Thymus (tissue), 11 donors: ENCODE results near the gene NPM3. TPM values are rescaled to one million over a fixed set of nuclear protein-coding genes. Genes with fewer than 3 reads are reported as not detected.

ENCODE experiments used
- DNase-seq, 9 donors: peaks; one replicate each; pipeline ENCODE4 v3.0.0-alpha.2; 2013; ENCODE audit warnings: low spot score in 9 of 9, low read depth in 6 of 9, missing footprints in 1 of 9
- H3K27ac ChIP-seq, 2 donors: one replicate each; pipeline ENCODE4 v1.5.1; 2013; ENCODE audit warnings: control low read depth in 1 of 2, low read depth in 1 of 2, low read length in 1 of 2, mild to moderate bottlenecking in 1 of 2, moderate library complexity in 1 of 2
- H3K27me3 ChIP-seq, 2 donors: one replicate each; pipeline ENCODE4 v1.5.1; 2013; ENCODE audit warnings: low read length in 1 of 2; ENCODE audit not compliant: control insufficient read depth in 2 of 2, insufficient read depth in 1 of 2
- H3K36me3 ChIP-seq, 2 donors: one replicate each; pipeline ENCODE4 v1.5.1; 2013; ENCODE audit warnings: low read length in 1 of 2, mild to moderate bottlenecking in 1 of 2, moderate library complexity in 1 of 2; ENCODE audit not compliant: control insufficient read depth in 2 of 2, insufficient read depth in 2 of 2
- H3K4me1 ChIP-seq, 2 donors: one replicate each; pipeline ENCODE4 v1.5.1; 2013; ENCODE audit warnings: low read length in 2 of 2; ENCODE audit not compliant: control insufficient read depth in 2 of 2, insufficient read depth in 2 of 2
- H3K4me3 ChIP-seq, 2 donors: one replicate each; pipeline ENCODE4 v1.5.1; 2013; ENCODE audit warnings: low read length in 2 of 2, control low read depth in 1 of 2, mild to moderate bottlenecking in 1 of 2
- H3K9me3 ChIP-seq, 2 donors: one replicate each; pipeline ENCODE4 v1.5.1; 2013; ENCODE audit warnings: low read length in 1 of 2, mild to moderate bottlenecking in 1 of 2; ENCODE audit not compliant: control insufficient read depth in 2 of 2, insufficient read depth in 1 of 2
- WGBS: extraction: QIAGEN DNeasy Blood & Tissue Kit; methylation state at CpG from one replicate; pipeline ENCODE4 v1.1.7; 2013; 5-methylcytosine and 5-hydroxymethylcytosine counted together
- polyA plus RNA-seq: library from polyadenylated mRNA; stranded (reverse); fragments of 200-250 nt; gene quantifications from one replicate; pipeline ENCODE4 v1.2.3, GENCODE V29; 2013
- total RNA-seq: library from RNA; stranded (reverse); fragments of 120-200 nt; gene quantifications from one replicate; pipeline ENCODE4 v1.2.4, GENCODE V29; 2013
- donor health status: healthy.

NPM3 gene
- total and polyA plus RNA-seq, 2 donors, result 30.6 to 50.6 TPM

DNA sequence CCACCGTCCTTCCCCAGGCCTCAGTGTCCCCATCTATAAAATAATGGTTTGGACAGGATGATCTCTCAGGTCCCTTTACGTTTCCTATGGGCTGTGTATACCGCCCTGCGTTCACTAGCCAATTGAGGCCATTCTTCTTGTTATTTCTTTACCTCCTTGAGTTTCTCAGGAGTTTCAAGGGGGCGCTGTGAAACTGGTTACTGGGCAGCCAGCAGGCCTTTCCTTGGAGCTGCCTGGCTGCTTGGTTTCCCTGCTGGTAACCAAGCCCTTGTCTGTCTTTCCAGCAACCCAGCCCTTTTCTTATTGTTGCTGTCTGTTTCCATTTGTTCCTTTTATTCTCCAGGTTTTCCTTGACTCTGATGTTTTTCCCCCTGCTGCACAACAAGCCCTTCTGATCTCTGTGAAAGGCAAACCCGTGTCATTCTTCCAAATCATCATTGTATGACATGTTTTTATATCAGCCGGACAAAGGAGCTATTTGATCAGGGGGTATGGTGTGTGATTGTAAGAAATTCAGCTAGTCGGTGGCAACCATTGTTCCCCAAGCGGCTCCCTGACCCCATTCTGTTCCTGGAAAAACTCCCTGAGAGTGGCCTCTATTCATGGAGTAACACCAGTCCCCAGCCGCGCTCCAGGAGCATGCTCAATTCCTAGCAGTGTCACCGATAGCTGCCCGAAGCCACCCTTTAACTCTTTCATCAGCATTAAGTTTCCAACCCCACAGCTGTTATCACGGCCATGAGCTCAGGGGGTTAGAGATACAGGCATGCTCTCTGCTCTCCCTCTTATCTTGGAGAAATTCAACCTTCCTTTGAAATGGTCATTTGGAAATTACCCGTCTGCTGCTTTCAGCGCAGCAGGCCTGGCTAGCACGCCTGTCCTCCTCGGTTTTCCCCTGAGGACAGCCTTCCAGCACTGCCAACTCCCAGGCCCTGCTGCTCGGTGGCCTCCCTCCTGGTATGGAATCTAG lies 33.9 kb downstream of the NPM3 start:
- H3K4me3 ChIP-seq, result no peak overlapping the region
- no peaks in the 10 kb centered on the region for H3K9me3 ChIP-seq
- 89% methylated on average over 19 of the region's 19 CpGs for WGBS
- peaks cover 0 to 21% of the 10 kb centered on the region in 2 donors for H3K27me3 ChIP-seq
- no peak overlapping the region for H3K27ac ChIP-seq
- no peaks in the 10 kb centered on the region for H3K4me1 ChIP-seq
- H3K36me3 ChIP-seq, result no peaks in the 10 kb centered on the region
- DNase-seq, result no peak

DNA sequence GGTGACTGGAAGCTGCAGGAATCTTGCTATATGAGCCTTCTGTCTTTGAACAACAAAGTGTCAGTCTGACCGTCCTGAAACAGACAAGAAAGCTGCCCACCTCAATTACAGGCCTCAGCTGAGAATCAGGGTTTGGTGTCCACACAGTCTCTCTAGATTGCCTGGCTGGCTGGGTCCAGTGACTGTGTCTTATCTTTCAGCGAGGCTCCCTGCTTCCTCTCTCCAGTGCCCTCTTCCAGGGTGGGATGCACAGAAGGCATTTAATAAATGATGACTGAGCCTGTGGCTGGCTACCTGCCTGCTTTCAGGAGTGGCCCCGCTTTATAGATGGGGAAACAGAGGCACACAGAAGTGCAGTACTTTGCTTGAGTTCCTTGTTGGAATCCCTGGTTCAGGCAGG lies 34.8 kb downstream of the NPM3 start:
- 94% methylated on average over 3 of the region's 3 CpGs for WGBS
- H3K27me3 ChIP-seq, result peaks cover 0 to 17% of the 10 kb centered on the region in 2 donors
- no peak overlapping the region for H3K27ac ChIP-seq

DNA sequence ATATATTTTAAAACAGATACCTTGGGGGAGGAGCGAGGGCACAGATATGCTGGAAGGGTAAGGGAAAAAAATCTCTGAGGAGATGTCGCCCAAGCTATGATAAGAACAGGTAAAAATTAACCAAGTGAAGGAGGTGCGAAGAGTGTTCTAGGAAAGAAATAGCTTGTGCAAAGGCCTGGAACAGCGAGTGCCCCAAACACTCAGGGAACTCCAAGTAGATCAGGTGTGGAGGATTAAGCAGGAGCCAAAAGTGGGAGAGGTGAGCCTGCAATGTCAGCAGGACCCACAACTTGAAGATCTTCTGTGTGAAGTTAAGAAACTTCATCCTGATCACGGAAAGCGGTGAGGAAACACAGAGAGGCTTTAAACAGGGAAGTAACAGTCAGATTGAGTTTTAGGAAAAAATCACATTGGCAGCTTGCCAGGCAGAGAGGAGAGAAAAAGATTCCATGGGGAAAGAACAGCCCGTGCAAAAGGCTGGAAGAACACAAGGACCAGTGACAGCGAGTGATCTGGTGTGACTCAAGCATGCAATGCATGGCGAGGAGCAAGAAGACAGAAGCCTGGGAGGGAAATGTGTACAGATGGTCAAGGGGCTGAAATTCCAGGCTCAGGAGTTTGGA lies 38.1 kb downstream of the NPM3 start:
- DNase-seq, result no peak
- WGBS, result 83% methylated on average over 9 of the region's 9 CpGs

More for the DNA sequence above, 34.8 kb downstream of the NPM3 start:
- DNase-seq, result no peak
- Histone ChIP-seq H3K9me3 (no peaks in the 10 kb centered on the region), H3K36me3 (no peaks in the 10 kb centered on the region), H3K4me1 (no peaks in the 10 kb centered on the region), H3K4me3 (no peak overlapping the region)

DNA sequence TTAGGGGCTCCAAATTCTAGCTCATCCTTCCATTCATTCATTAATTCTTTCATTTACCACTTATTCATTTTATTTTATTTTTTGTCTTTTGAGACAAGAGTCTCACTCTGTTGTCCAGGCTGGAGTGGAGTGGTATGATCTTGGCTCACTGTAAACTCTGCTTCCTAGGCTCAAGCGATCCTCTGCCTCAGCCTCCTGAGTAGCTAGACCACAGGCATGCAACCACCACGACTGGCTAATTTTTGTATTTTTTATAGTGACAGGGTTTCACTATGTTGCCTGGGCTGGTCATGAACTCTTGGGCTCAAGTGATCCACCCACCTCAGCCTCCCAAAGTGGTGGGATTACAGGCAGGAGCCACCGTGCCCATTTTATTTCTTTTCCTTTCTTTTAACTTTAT lies 39.0 kb downstream of the NPM3 start:
- Histone ChIP-seq H3K27ac (no peak overlapping the region), H3K4me3 (no peak overlapping the region), H3K36me3 (no peaks in the 10 kb centered on the region), H3K4me1 (no peaks in the 10 kb centered on the region), H3K9me3 (no peaks in the 10 kb centered on the region), H3K27me3 (peaks cover 2 to 18% of the 10 kb centered on the region in 2 donors)
- no peak for DNase-seq
- WGBS, result 92% methylated on average over 3 of the region's 3 CpGs

More for the DNA sequence above, 38.1 kb downstream of the NPM3 start:
- Histone ChIP-seq H3K9me3 (no peaks in the 10 kb centered on the region), H3K27me3 (peaks cover 2 to 21% of the 10 kb centered on the region in 2 donors), H3K4me1 (no peaks in the 10 kb centered on the region), H3K36me3 (no peaks in the 10 kb centered on the region), H3K4me3 (no peak overlapping the region), H3K27ac (no peak overlapping the region)

DNA sequence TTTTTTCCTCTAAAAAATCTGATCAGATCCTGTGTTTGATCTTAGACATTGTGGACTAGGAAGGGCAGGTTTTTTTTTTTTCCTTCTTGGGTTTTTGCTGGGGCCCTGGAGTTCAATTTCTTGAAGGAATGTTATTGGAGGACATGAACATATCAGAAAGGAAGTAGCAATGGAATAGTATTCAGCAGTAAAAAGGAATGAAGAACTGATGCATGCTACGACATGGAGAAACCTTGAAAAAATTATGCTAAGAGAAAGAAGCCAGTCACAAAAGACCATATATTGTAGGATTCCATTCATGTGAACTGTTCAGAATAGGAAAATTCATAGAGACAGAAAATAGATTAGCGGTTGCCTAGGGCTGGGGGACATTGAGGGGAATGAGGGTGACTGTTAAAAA lies 41.3 kb downstream of the NPM3 start:
- no peak overlapping the region for H3K4me3 ChIP-seq
- no peak overlapping the region for H3K27ac ChIP-seq
- no peaks in the 10 kb centered on the region for H3K9me3 ChIP-seq
- no peaks in the 10 kb centered on the region for H3K36me3 ChIP-seq
- peaks cover 2 to 16% of the 10 kb centered on the region in 2 donors for H3K27me3 ChIP-seq
- H3K4me1 ChIP-seq, result no peaks in the 10 kb centered on the region
- WGBS, result 48% methylated on average over 2 of the region's 2 CpGs
- DNase-seq, result no peak

DNA sequence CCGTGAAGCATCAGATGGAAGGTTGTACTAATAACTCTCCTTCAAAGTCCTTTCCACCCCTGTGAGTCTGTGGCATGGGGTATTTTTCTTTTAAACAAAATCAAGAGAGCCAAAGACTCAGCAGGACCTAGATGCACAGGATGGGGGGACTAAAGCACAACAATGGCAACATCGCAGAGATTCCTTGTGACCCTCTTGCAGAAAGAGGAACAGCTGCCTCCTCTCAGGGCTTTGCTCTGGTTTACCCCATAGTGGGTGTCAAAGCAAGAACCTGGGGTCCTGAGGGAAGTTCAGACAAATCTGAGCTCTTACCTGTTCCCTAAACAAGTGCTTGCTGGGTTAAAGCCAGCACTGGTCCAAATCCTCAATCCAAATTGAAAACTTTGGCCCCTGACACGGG lies 46.6 kb downstream of the NPM3 start:
- DNase-seq, result no peak
- peaks cover 2 to 19% of the 10 kb centered on the region in 2 donors for H3K27me3 ChIP-seq
- 78% methylated on average over 3 of the region's 3 CpGs for WGBS

DNA sequence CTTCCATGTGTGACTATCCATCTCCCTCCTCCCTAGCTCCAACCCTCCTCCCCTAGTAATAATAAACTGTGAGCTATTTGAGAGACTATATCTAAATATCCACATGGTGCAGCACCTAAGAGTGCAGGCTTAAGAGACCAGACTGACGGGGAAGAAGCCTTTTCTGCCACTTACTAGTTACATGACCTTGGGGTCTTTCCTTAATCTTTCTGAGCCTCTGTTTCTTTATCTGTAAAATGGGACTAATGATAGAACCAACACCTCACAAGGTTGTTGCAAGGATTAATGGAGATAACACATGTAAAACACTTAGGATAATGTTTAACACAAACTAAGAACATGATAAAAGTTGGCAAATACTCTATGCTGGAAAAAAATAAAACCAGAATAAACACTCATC lies 51.1 kb downstream of the NPM3 start:
- Histone ChIP-seq H3K9me3 (no peaks in the 10 kb centered on the region), H3K4me1 (no peaks in the 10 kb centered on the region), H3K27me3 (peaks cover 0 to 10% of the 10 kb centered on the region in 2 donors), H3K27ac (no peak overlapping the region), H3K4me3 (no peak overlapping the region), H3K36me3 (no peaks in the 10 kb centered on the region)
- WGBS, result 87% methylated on average over 1 of the region's 1 CpG
- DNase-seq, result no peak

More for the DNA sequence above, 46.6 kb downstream of the NPM3 start:
- Histone ChIP-seq H3K36me3 (no peaks in the 10 kb centered on the region), H3K9me3 (no peaks in the 10 kb centered on the region), H3K27ac (no peak overlapping the region), H3K4me1 (no peaks in the 10 kb centered on the region), H3K4me3 (no peak overlapping the region)
